HG03457 (cell line): ENCODE data around the gene BMPR1B.

Source experiments
- ATAC-seq: cut with Tn5 transposase; IDR thresholded peaks from one replicate; pipeline ENCODE4 v1.9.1; 2021; ENCODE audit warnings: moderate number of reproducible peaks; ENCODE audit not compliant: unreplicated experiment

Gene BMPR1B

DNA sequence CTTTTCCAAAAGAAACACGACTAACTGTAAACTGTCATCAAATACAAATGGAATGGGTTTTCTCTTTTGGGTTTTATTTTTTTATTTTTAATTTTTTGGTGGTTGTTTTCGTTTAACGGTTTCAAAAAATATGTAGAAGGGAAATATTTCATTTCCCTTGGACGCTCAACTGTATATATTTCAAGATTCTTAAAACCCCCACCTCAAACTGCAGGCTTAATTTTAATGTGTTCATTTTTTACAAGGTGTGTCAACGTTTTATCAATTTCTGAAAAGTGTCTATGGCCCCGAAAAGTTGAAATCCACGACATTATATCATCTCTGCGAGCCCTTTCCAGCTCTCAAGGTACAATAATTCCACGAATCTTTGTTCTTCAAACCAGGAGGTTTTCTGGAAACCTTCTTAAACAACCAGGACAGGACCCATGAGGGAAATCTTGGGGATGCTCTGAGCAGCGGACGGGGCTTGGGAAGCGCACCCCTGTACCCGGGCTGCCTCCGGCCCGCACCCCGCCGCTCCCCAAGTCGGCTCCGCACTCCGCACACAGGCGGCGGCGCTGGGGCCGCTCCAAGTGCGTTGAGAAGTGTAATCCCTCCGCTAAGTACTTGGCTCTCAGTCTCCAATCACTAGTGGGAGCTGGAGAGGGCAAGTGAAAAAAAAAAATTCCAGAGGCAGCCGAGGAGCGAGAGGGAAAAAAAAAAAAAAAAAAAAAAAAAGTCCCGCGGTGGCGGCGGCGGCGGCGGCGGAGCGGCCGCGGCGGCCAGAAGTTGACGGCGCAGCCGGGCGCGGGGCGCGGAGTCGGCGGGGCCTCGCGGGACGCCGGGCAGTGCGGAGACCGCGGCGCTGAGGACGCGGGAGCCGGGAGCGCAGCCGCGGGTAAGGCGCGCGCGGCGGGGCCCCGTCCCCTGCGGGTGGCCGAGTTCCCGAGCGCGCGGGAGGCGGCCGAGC lies at the start of gene BMPR1B:
TSS of gene BMPR1B (plus strand) at position 764 of the 949 bp plus-strand sequence. CDS start 346,470 bp downstream, outside the sequence.
- ATAC-seq = no peak

DNA sequence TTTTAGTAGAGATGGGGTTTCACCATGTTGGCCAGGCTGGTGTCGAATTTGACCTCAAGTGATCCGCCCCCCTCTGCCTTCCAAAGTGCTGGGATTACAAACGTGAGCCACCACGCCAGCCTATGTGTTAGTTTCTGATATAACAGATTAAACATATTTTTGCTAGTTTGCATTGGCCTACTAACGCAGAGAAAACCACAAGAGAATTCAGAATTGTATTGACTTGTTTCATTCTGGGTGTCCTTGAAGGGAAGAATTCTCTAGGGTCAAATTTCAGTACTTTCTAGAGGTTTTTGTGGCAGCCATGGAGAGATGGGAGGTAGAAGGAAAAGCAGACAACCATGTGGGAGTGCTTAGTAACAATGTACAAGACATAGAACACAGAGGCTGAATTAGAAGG lies 46.1 kb upstream of the BMPR1B start:
- no peak for ATAC-seq

DNA sequence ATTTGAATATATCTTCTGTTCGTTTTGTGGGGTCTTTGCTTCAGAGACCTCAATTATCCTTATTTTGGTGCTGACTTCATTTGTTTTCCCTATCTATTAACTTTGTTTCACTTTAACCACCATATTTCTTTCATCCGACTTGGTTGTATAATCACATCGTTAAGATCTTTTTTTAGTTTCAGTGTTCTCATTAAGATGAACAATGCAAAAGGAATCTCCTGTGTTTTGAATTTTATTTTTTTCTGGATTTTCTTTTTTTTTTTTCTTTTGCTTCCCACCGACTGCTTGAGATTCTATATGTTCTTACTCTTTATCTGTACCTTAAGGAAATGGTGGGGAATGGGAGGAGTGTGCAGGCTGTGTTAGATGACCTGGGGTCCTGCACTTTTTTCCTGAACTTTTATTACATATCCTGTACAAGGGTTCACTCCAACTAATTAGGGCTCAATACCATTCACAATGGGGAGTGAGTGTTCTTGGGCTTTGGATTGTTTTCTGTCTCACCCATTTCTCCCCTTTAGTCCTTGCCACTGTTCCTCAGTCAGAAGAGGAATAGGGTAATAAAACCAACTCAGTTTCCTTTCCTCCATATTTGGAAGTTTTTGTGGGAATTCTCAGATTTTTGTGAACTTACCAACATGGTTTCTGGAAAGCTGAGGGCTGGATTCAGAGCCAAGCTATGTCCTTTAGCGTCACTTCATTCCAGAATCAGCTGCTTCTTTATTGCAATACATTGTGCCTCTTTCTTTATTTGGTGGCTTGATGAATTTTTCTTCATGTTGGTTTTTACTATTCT lies 43.2 kb upstream of the BMPR1B start:
- no peak for ATAC-seq

DNA sequence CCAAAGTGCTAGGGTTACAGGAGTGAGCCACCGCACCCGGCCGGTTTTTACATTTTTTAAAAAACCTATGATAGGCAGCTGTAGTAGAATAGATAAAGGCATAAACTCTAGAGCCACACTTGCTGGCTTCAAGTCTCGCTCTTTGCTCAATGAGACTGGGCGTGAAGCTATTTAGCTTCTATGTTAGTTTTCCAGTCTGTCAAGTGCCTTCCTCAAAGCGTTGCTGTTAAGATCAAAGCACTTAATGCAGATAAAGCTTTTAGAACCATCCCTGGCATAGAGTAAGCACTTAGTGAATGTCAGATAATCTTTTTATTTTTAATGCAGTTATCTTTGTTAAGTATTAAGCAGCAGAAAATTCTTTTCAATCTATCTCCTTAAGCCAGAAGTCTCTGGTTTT lies 42.0 kb upstream of the BMPR1B start:
- ATAC-seq = no peak

DNA sequence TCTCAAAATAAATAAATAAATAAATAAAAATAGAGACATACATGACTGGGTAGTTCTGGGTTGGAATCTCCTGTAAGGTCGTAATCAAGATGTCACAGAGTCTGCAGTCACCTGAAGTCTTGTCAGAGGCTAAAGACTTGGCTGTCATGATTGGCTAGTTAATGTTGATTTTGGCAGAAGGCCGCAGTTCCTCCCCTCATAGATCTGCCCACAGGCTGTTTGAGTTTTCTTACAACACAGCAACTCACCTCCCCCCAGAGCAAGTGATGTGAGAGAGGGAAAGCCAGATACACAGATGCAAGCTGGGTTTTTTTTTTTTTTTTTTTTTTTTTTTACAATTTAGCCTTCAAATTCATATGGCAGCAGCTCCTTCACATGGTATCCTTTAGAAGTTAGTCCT lies 36.4 kb upstream of the BMPR1B start:
- no peak for ATAC-seq

DNA sequence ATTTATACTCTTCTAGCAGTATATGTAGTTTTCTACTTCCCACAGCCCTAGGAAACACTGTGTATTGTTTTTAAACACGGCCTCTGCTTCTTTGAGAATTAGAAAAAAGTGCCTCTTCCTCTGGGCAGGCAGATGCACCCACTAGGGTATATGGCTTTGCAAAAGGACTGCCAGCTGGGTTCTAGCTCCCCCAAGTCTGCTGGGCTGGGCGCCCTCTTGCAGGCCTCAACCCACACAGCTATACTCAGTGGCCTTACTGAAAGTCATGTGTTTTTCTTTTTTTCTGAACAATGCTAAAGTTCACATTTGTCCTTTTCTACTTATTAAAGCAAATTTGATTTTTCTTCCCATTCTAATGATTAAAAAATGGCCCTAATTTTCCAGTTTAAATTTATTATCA lies 35.5 kb upstream of the BMPR1B start:
- ATAC-seq = no peak

DNA sequence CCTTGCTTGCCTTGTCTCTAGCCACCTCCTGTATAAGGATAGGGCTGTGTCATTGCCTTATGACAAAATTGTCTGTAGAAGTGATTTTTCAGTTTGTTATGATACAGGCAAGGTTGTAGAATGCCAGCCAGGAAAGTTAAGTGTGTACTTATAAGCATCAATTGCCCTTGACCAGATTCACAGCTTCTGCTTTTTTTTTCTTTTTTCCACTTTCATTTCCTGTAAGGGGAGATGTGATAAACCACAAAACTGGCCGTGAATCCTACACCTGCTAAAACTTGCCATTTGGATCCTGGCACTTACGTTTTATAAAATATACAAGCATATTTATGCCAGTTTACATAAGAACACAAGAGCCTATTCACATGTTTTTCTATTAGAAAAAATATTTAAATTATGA lies 35.0 kb upstream of the BMPR1B start:
- no peak for ATAC-seq

DNA sequence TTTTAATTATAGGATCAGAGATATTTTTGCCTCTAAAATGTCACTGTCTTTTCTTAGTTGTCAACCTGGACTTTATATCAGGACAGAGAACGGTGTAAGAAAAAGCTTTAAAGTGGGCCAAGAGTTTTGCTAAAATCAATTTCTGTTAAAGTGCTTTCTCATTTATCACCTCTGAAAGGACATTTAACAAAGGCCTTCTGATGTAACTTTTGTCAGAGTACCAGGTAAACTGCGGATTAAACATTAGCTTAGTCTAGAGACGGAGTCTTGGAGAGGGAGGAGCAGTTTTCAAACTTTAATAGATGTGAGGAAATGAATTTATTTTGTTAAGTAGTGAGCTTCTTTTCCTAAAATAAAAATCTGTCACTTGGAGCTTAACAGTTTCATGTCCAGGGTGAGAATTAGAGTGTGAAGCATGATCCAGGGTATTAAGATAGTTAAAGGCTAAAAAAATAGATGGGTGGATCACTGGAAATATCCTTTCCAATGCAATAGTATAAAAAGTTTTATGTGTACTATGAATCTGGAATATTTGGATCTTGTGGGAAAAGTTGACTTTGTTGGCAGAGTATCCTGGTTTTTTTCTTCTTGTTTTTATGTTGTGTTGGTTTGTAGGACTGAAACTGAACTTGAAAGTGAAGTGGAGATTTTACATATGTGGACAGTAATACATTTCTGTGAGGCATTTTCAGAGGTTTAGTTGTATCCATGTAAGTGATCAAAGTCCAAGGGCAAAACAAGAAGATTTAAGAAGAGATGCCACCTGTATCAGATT lies 33.6 kb upstream of the BMPR1B start:
- ATAC-seq = no peak

DNA sequence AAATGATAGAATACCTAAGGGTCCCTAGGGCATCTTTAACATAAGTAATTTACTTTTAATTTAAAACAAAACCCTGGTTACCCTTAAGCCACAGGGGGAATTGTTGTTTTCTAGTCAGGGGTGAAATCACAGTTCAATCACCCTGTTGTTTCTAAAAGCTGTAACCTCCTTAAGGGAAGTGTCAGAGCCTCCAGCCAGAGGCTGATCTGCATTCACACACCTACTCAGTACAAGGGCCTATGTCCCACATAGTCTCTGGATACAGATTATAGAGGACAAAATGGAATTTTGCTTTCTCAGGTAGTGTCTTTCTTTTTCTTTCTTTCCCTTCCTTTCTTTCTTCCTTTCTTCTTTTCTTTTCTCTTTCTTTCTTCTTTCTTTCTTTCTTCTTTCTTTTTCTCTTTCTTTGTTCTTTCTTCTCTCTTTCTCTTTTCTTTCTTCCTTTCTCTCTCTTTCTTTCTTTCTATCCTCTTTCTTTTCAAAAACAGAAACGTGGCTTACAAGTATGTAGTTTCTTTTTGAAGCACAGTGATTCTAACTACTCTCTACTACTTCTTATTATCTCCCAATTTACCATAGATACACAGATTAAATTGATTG lies 31.1 kb upstream of the BMPR1B start:
- no peak for ATAC-seq

DNA sequence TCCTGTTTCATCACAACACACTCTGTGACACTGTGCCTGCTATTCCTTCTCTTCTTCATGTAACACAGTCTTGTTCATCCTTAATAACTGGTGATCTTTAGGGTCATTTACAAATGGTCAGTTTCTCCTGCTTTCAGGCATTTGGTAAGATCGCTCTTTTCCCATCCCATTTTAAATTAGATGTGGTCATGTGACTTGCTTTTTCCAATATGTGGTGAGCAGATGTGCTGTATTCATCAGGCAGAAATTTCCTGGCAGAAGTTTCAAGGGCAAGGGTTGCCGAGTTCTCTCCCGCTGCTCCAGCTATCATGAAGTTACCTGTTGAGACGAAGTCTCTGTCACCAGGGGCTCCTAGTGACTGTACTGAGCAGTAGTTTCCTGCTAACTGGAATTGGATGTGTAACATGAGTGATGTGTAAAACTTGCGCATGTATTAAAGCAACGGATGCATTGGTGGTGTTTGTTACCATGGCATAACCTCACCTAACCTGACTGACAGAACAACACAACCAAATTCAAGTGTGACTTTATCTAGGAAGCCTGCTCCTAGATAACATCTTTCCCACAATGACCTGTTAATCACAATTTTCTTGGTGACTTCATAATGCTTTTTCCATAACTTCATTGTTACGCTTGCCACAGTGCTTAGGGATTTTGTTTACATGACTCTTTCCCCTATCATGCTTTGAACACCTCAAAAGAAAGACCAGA lies 29.5 kb upstream of the BMPR1B start:
- no peak for ATAC-seq

DNA sequence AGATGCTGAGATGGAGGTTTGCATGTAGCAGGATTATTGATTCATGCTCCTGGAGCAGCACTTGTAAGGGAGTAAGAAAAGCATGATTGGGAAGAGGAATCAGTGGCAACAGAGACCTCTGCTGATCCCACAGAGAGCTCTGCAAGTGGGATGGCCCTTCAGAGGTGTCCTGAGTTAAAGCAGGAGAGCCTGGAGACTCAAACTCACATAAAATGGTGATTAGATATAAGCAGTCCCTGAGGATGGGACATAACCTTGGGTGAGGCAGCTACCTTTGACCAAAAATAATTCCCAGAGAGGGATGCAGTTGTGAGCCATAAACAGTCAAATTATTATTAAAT lies 25.4 kb upstream of the BMPR1B start:
- no peak for ATAC-seq

DNA sequence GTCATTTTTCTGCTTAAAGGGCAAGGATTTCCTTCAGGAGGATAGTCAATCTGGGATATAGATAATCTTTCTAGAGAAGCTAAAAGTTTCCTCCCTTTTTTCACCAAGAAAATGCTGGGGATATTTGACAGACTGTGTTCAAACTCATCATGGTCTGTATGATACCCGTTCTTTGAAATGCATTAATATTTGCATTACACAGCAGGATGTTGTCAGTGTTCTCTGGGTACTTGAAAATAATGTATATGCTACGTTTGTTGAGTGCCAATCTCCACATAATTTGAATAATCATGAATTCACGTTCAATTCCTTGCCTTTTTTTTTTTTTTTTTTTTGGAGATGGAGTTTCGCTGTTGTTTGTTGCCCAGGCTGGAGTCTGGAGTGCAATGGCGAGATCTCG lies 18.0 kb upstream of the BMPR1B start:
- ATAC-seq = no peak

DNA sequence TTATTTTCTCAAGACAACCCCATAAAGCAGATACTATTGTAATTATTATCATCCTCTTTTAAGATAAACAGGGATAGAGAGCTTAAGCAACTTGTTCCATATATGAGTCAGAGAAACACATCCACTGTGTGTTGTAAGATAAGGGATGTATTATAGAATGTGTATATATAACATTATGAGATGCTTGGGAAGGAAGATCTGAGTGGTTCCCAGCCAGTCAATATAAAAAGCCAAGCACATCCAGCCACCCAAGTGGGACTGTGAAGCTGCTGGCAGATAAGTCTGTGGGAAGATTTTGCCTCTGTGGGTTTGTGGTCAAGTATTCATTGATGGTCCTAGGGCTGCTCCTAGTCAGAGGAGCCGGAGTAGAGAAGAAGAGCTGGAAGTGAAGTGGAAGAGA lies 16.5 kb upstream of the BMPR1B start:
- no peak for ATAC-seq

DNA sequence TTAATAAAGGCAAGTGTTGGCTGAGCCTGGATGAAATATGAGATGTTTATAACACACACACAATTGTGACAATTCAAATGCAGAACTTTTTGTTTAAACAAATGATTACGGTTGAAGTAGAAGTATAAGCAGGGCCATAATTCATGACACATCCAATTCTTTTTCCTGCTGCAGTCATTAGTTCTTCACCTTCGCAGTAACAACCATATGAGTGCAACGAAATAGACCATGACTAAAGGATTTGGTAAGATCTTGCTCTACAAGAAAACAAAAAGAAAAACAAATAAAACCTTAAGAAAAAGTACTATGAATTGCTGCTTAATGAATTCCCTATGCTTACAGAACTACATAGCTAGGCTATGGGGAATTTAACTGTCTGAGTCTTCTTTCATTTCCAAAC lies 13.9 kb upstream of the BMPR1B start:
- ATAC-seq = no peak

DNA sequence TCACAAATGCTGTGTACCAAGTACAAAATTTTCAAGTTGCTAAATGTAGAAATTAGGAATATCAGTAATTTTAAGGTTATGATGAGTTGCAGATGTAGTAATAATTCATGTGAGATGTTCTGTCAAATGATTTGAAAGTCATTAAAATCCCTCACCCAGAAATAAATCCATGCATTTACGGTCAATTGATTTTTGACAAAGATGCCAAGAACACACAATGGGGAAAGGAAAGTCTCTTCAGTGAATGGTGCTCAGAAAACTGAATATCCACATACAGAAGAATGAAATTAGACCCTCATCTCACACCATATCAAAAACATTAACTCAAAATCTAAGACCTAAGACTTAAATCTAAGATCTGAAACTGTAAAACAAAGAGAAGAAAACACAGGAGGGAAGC lies 12.9 kb upstream of the BMPR1B start:
- no peak for ATAC-seq

DNA sequence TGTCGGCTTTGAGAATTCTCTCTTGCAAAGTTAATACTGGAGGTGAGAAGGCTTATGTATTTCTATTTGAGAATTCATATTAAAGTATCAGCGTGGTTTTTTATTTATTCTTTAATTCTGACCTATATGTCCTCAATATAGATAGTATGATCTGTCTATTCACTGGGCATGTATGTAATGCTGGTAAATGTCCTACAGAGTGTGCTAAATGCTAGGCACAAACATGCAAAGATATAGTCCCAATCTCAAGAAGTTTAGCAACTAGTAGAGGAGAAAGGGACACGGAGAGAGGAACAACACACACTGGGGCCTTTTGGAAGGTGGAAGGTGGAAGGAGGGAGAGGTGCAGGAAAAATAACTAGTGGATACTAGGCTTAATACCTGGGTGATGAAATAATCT lies 11.0 kb upstream of the BMPR1B start:
- no peak for ATAC-seq

DNA sequence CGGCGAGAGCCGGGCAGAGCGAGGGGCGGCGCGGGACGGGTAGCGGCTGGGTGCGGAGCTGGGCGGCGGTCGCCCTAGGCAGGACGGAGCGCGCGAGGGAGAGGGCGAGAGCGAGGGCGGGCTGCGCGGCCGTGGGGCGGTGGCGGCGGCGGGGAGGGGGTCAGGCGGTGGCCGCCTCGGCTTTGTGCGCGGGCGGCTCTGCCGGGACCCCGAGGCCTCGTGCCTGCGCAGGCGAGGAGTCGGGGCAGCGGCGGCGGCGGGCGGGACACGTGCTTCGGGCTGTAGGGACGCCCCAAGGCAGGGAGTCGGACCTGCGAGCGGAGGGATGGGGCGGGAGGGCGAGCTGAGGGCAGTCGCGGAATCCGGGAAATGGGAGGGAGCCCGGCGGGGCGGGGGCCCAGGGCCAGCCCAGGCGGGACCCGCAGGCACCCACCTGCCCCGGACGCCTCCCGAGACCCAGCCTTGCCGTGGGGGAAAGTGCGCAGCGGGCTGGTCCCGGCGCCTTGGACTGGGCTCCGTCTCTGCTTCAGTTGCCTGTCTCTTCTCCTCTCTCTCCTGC lies 465 bp downstream of the BMPR1B start:
- ATAC-seq = no peak

DNA sequence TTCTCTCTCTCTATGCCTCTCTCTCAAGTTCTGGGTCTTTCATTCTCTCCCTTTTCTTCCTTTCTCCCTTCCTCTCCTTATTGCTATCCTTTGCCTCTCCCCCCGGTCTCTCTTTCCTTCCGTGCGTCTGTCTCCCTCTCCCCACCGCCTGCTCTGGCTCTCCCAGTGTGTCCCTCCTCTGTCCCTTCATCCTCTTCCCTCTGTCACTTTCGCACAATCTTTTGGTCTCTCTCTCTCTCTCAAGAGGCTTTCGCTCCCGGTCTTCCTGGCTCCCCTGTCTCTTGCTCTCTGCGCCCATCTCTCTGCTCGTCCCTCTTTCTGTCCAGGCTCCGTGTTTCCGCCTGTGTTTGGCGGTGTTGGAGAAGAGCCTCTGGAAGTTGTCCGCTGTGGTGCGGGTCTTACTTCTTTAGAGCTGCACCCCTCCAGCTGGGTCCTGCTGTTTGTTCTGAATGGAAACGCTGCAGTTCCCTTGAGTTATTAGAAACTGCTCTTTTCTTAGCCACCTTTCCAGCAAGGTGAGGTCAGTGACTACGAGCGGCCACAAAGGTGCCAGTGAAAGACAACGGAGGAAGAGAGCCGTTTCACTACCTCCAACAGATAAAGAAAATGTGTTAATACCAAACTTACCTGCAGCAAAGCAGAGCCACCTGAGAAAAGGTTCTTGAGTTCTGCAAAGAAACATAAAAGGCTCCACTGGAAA lies 1.1 kb downstream of the BMPR1B start:
- no peak for ATAC-seq

DNA sequence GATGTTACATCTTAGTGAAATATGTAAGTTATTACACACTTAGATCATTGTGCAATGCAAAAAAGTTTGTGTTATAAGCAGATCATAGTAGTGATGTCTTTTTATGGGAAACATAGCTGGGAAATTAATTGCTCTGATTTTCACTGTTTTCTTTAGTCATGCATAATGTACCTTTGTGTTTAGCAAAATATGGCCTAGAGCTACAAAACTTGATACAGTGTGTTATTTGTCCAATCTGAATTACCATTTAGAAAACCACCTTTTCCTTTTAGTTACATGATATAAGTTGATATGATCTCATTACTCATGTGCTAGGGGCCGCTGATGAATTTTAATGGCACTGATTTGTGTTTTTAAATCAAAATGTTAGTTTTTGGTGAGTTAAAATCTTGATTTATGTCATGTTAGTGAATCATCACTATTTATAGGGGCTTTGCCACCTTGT lies 2.0 kb downstream of the BMPR1B start:
- no peak for ATAC-seq
